GM12878 (cell line): Measurements from ENCODE around the gene TMEM176A. TPM values are rescaled to one million over a fixed set of nuclear protein-coding genes. Genes with fewer than 3 reads are reported as not detected.
A peak's percentile ranks its signal among the peaks of the same experiment; 100 is the strongest.

ENCODE experiments used
- BACH1 ChIP-seq: fragments of 450-650 bp; IDR thresholded peaks from 2 replicates; pipeline ENCODE4 v1.6.1; 2017; ENCODE audit warnings: mild to moderate bottlenecking, borderline replicate concordance
- BCLAF1 ChIP-seq: fragments of 450-650 bp; IDR thresholded peaks from 2 replicates; pipeline ENCODE4 v1.6.1; 2017; ENCODE audit warnings: antibody characterized with exemption, mild to moderate bottlenecking, moderate library complexity
- BRCA1 ChIP-seq: IDR thresholded peaks from 2 replicates; pipeline ENCODE4 v1.6.1; 2011; ENCODE audit warnings: low read depth, low read length, improper control_type of control experiment
- CEBPB ChIP-seq, 2 experiments: fragments of 150-350 bp in 1 of 2; IDR thresholded peaks; 2 replicates each; pipeline ENCODE4 v1.6.1; 2012 to 2014; ENCODE audit warnings: low read depth in 2 of 2, low read length in 2 of 2, borderline replicate concordance in 1 of 2, inconsistent platforms in 1 of 2
- CHD1 ChIP-seq: IDR thresholded peaks from 2 replicates; pipeline ENCODE4 v1.6.1; 2012; ENCODE audit warnings: low read depth, low read length, improper control_type of control experiment
- EGR1 ChIP-seq, 2 experiments: IDR thresholded peaks; 1 replicate in 1 of 2; 2 replicates in 1 of 2; pipeline ENCODE4 v1.6.1; 2011 to 2012; ENCODE audit warnings: low read depth in 2 of 2, low read length in 2 of 2, borderline replicate concordance in 1 of 2, mild to moderate bottlenecking in 1 of 2, moderate library complexity in 1 of 2
- ETV6 ChIP-seq, 2 experiments: fragments of 450-650 bp in 1 of 2; IDR thresholded peaks in 1 of 2; conservative IDR thresholded peaks in 1 of 2; 2 replicates each; pipeline ENCODE4 v1.6.1; 2014; ENCODE audit warnings: antibody characterized with exemption in 1 of 2, borderline replicate concordance in 1 of 2, low read depth in 1 of 2, mild to moderate bottlenecking in 1 of 2, moderate library complexity in 1 of 2
- FOS ChIP-seq: IDR thresholded peaks from 3 replicates; pipeline ENCODE4 v1.6.1; 2011; ENCODE audit warnings: borderline replicate concordance; ENCODE audit not compliant: insufficient read length; ENCODE audit errors: extremely low read depth
- GABPA ChIP-seq: IDR thresholded peaks from 2 replicates; pipeline ENCODE4 v1.6.1; 2014; ENCODE audit warnings: antibody characterized with exemption, low read depth, mild to moderate bottlenecking, inconsistent platforms
- IKZF1 ChIP-seq: fragments of 450-650 bp; conservative IDR thresholded peaks from 2 replicates; pipeline ENCODE4 v1.6.1; 2017; ENCODE audit warnings: antibody characterized with exemption, mild to moderate bottlenecking
- IRF3 ChIP-seq: fragments of 450-650 bp; IDR thresholded peaks from 2 replicates; pipeline ENCODE4 v1.6.1; 2014; ENCODE audit warnings: mild to moderate bottlenecking
- MEF2B ChIP-seq: fragments of 450-650 bp; IDR thresholded peaks from 2 replicates; pipeline ENCODE4 v1.6.1; 2018; ENCODE audit warnings: mild to moderate bottlenecking, moderate library complexity; ENCODE audit not compliant: partially characterized antibody, poor library complexity, severe bottlenecking
- MTA3 ChIP-seq: IDR thresholded peaks from 2 replicates; pipeline ENCODE4 v1.6.1; 2012; ENCODE audit warnings: low read length, inconsistent platforms, borderline replicate concordance
- PKNOX1 ChIP-seq: fragments of 450-650 bp; IDR thresholded peaks from 2 replicates; pipeline ENCODE4 v1.6.1; 2016; ENCODE audit warnings: mild to moderate bottlenecking
- POLR2AphosphoS2 ChIP-seq: IDR thresholded peaks from 2 replicates; pipeline ENCODE4 v1.6.1; 2011; ENCODE audit warnings: low read depth, mild to moderate bottlenecking, low read length, improper control_type of control experiment, moderate library complexity
- RAD51 ChIP-seq: fragments of 450-650 bp; IDR thresholded peaks from 2 replicates; pipeline ENCODE4 v1.6.1; 2016; ENCODE audit warnings: moderate library complexity, mild to moderate bottlenecking, inconsistent platforms
- SREBF2 ChIP-seq: IDR thresholded peaks from 2 replicates; pipeline ENCODE4 v1.6.1; 2012; ENCODE audit warnings: mild to moderate bottlenecking, low read length
- YY1 ChIP-seq: IDR thresholded peaks from 2 replicates; pipeline ENCODE4 v1.6.1; 2011; ENCODE audit warnings: low read depth, mild to moderate bottlenecking, low read length
- ZSCAN29 ChIP-seq: fragments of 450-650 bp; IDR thresholded peaks from 2 replicates; pipeline ENCODE4 v1.6.1; 2017; ENCODE audit warnings: mild to moderate bottlenecking, moderate library complexity
- polyA plus RNA-seq, 11 experiments: library from polyadenylated mRNA; depleted of rRNA in 4 of 11; unstranded in 6 of 11; stranded (reverse) in 5 of 11; fragments of >200 nt; fragmentation: Nextera tagmentation in 4 of 11; fragmentation: Illumina TruSeq in 1 of 11; extraction: Ambion mirVana in 4 of 11; extraction: Trizol in 1 of 11; gene quantifications; 1 replicate in 1 of 11; 2 replicates in 10 of 11; pipeline versions ENCODE4 v1.2.1 to v1.2.3, GENCODE V29; 2011 to 2016; ENCODE audit warnings: inconsistent platforms in 2 of 11, missing spikeins in 2 of 11, low read depth in 1 of 11
- total RNA-seq, 4 experiments: library from RNA; depleted of rRNA in 3 of 4; stranded (reverse); fragments of >200 nt in 3 of 4; fragmentation: Illumina TruSeq in 1 of 4; extraction: Trizol in 1 of 4; gene quantifications; 2 replicates each; pipeline versions ENCODE4 v1.2.1 to v1.2.3, GENCODE V29; 2013 to 2021
- TF ChIP-seq, protein P1 (sequence below): fragments of 450-650 bp; IDR thresholded peaks from 2 replicates; pipeline ENCODE4 v1.6.1; 2018; ENCODE audit warnings: mild to moderate bottlenecking, low read depth, moderate library complexity; ENCODE audit not compliant: partially characterized antibody
- TF ChIP-seq, protein P2 (sequence below): IDR thresholded peaks from 2 replicates; pipeline ENCODE4 v1.6.1; 2012; ENCODE audit warnings: low read length, inconsistent platforms

TMEM176A gene
- total and polyA plus RNA-seq, 10 of the 15 experiments (the other 5 are each of a cell fraction or from before 2014, with no cell fraction given): not detected

GRCh38 chr7:150755473-150756099, 45.0 kb upstream of the TMEM176A start (continued):
- TF ChIP-seq FOS: no peak
- TF ChIP-seq SREBF2: no peak
- no peak for TF ChIP-seq MTA3
- TF ChIP-seq, protein P1, sequence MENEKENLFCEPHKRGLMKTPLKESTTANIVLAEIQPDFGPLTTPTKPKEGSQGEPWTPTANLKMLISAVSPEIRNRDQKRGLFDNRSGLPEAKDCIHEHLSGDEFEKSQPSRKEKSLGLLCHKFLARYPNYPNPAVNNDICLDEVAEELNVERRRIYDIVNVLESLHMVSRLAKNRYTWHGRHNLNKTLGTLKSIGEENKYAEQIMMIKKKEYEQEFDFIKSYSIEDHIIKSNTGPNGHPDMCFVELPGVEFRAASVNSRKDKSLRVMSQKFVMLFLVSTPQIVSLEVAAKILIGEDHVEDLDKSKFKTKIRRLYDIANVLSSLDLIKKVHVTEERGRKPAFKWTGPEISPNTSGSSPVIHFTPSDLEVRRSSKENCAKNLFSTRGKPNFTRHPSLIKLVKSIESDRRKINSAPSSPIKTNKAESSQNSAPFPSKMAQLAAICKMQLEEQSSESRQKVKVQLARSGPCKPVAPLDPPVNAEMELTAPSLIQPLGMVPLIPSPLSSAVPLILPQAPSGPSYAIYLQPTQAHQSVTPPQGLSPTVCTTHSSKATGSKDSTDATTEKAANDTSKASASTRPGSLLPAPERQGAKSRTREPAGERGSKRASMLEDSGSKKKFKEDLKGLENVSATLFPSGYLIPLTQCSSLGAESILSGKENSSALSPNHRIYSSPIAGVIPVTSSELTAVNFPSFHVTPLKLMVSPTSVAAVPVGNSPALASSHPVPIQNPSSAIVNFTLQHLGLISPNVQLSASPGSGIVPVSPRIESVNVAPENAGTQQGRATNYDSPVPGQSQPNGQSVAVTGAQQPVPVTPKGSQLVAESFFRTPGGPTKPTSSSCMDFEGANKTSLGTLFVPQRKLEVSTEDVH: no peak
- no peak for TF ChIP-seq IRF3
- TF ChIP-seq ZSCAN29: no peak
- no peak for TF ChIP-seq GABPA
- TF ChIP-seq RAD51: no peak
- no peak for TF ChIP-seq CHD1
- no peak for TF ChIP-seq POLR2AphosphoS2
- no peak for TF ChIP-seq YY1
- TF ChIP-seq BRCA1: no peak
- TF ChIP-seq IKZF1: 0 out of 2 replicates have a peak, but pooled peaks have one; percentile 20
- TF ChIP-seq EGR1 (IDR thresholded peaks at IDR 0.05; ENCODE audit: borderline replicate concordance in 1 of 2, low read depth in 2 of 2, low read length in 2 of 2): peak in 1 of 2 experiments; percentile 23; a peak in 1 of 3 replicates
- TF ChIP-seq CEBPB (IDR thresholded peaks at IDR 0.05; ENCODE audit: borderline replicate concordance in 1 of 2, low read depth in 2 of 2, low read length in 2 of 2): no peak
- no peak; the same call in 1 of the 2 replicates for TF ChIP-seq PKNOX1
- no peak for TF ChIP-seq BACH1
- TF ChIP-seq, protein P2, sequence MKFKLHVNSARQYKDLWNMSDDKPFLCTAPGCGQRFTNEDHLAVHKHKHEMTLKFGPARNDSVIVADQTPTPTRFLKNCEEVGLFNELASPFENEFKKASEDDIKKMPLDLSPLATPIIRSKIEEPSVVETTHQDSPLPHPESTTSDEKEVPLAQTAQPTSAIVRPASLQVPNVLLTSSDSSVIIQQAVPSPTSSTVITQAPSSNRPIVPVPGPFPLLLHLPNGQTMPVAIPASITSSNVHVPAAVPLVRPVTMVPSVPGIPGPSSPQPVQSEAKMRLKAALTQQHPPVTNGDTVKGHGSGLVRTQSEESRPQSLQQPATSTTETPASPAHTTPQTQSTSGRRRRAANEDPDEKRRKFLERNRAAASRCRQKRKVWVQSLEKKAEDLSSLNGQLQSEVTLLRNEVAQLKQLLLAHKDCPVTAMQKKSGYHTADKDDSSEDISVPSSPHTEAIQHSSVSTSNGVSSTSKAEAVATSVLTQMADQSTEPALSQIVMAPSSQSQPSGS: peak; percentile 78
- peak in 1 of 2 experiments; percentile 25; a peak in 1 of 4 replicates for TF ChIP-seq ETV6 (conservative IDR thresholded peaks at IDR 0.05 in 1 of 2, IDR thresholded peaks at IDR 0.05 in 1 of 2; ENCODE audit: borderline replicate concordance in 1 of 2, low read depth in 1 of 2)
- peak; percentile 94 for TF ChIP-seq MEF2B
- TF ChIP-seq BCLAF1: no peak
